ENCODE data around the gene RNF212.

DNA sequence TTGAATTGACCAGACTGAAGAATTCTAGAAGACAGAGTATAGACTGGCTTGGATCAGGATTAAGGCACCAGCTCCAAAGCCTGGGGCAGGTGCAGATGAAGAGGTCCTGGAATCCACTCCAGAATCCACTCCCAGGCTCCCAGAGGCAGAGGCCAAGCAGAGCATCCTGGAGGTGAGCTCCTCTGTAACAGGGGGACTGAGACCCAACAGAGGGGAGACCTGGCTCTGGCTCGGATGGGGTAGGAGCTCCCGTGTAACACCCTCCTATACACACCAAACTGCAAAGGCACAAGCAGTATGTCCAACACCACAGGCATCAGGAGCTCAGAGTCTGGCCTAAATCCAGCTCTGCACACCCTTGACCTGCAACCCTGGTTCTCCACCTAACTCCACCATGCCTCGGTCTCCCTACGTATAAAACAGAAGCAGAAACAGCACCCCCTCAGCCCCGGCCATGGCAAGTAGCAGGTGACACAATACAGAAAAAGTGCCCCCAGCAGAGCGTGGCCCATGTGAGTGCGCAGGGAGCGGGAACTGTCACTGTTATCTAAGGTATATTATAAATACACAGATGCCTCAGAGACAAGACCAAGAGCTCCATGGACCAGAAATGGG, 14.9 kb downstream of the RNF212 start:
- TF ChIP-seq, protein P1, sequence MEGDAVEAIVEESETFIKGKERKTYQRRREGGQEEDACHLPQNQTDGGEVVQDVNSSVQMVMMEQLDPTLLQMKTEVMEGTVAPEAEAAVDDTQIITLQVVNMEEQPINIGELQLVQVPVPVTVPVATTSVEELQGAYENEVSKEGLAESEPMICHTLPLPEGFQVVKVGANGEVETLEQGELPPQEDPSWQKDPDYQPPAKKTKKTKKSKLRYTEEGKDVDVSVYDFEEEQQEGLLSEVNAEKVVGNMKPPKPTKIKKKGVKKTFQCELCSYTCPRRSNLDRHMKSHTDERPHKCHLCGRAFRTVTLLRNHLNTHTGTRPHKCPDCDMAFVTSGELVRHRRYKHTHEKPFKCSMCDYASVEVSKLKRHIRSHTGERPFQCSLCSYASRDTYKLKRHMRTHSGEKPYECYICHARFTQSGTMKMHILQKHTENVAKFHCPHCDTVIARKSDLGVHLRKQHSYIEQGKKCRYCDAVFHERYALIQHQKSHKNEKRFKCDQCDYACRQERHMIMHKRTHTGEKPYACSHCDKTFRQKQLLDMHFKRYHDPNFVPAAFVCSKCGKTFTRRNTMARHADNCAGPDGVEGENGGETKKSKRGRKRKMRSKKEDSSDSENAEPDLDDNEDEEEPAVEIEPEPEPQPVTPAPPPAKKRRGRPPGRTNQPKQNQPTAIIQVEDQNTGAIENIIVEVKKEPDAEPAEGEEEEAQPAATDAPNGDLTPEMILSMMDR (IDR thresholded peaks at IDR 0.05; ENCODE audit: low read depth, low read length): no peak
- no peak for TF ChIP-seq EZH2phosphoT487 (IDR thresholded peaks at IDR 0.05; ENCODE audit: low read depth)

Data from OCI-LY3 (cell line).